A673 (cell line): ENCODE data around the gene POP4.

ENCODE experiments used
- EZH2 ChIP-seq: fragments of 200-600 bp; sonication (generic); IDR thresholded peaks from 2 replicates; pipeline ENCODE4 v1.6.1; 2017; ENCODE audit warnings: borderline replicate concordance, low read depth, mild to moderate bottlenecking, mixed read lengths, antibody characterized with exemption, low read length; ENCODE audit not compliant: poor library complexity, severe bottlenecking
- TF ChIP-seq, protein P1 (sequence below): fragments of 300-800, 200-600 bp; sonication (generic); conservative IDR thresholded peaks from 2 replicates; pipeline ENCODE4 v1.5.1; 2017; ENCODE audit warnings: low read depth, mild to moderate bottlenecking, antibody characterized with exemption, low read length, moderate library complexity, mixed read lengths

DNA sequence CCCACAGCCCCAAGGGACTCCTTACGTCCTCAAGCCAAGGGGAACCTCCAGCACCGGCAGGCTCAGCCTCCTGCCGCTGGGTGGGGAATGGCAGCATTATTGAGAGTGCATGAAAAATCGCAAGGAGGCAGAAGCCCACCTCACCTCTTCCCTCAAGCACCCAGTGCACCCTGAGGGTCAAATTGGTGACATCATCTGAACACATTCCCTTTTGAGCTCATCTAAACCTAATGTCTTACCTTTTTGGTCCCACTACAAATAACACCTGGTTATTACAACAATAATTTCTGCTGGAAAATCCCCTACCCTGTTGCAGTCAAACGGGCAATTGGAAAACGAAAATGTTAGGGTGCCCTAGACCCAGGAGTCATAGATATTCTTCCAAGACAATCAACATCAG, 12.2 kb upstream of the POP4 start:
- TF ChIP-seq, protein P1, sequence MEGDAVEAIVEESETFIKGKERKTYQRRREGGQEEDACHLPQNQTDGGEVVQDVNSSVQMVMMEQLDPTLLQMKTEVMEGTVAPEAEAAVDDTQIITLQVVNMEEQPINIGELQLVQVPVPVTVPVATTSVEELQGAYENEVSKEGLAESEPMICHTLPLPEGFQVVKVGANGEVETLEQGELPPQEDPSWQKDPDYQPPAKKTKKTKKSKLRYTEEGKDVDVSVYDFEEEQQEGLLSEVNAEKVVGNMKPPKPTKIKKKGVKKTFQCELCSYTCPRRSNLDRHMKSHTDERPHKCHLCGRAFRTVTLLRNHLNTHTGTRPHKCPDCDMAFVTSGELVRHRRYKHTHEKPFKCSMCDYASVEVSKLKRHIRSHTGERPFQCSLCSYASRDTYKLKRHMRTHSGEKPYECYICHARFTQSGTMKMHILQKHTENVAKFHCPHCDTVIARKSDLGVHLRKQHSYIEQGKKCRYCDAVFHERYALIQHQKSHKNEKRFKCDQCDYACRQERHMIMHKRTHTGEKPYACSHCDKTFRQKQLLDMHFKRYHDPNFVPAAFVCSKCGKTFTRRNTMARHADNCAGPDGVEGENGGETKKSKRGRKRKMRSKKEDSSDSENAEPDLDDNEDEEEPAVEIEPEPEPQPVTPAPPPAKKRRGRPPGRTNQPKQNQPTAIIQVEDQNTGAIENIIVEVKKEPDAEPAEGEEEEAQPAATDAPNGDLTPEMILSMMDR, result no peak
- TF ChIP-seq EZH2, result no peak
